Measurements from ENCODE around the gene PPP1R1B. TPM values are rescaled to one million over a fixed set of nuclear protein-coding genes. Genes with fewer than 3 reads are reported as not detected.

The PPP1R1B gene
- total RNA-seq, 1 donor from 2014 or later, result not detected

DNA sequence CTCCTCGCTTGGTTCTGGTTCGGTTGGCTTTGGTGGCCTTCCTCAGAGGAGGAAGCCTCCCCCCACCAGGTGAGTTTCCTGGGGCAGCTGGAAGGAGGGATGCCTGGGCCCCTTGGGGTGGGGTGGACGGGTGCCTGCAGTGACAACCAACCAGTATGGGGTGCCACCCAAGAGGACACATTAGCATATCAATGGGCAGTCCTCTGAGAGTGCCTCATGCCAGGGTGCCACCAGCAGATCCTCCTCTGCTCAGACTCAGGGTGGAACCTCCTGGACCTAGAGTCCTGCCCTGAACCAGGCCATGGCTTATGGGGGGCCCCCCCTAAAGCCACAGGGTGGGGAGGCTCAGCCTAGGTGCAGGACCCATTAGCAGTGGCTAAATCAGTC lies 2.7 kb downstream of the PPP1R1B start:
- Mint-ChIP-seq H3K27me3 (peaks cover 33% of the 10 kb centered on the region), H3K36me3 (ENCODE audit: low read depth) (no peaks in the 10 kb centered on the region), H3K4me1 (peaks cover 13% of the 10 kb centered on the region), H3K4me3 (no peak overlapping the region), H3K9me3 (no peaks in the 10 kb centered on the region), H3K27ac (no peak overlapping the region)
- ATAC-seq (ENCODE audit: low read depth) (no peak), DNase-seq (no peak)
- intact Hi-C loops (cut with micrococcal nuclease), result loop anchor here (10.0 kb wide), 1 partner anchor 425 kb away; the partner anchor contains the start of gene RPL19
- ChIA-PET CTCF (interaction anchor here (1.2 kb wide), 1 partner anchor 24 kb away, joined by 3 read pairs; no protein-coding TSS in a partner anchor), POLR2A (interaction anchor here (0.6 kb wide), 1 partner anchor 160 kb away, joined by 5 read pairs; no protein-coding TSS in a partner anchor)
- TF ChIP-seq, protein P1, sequence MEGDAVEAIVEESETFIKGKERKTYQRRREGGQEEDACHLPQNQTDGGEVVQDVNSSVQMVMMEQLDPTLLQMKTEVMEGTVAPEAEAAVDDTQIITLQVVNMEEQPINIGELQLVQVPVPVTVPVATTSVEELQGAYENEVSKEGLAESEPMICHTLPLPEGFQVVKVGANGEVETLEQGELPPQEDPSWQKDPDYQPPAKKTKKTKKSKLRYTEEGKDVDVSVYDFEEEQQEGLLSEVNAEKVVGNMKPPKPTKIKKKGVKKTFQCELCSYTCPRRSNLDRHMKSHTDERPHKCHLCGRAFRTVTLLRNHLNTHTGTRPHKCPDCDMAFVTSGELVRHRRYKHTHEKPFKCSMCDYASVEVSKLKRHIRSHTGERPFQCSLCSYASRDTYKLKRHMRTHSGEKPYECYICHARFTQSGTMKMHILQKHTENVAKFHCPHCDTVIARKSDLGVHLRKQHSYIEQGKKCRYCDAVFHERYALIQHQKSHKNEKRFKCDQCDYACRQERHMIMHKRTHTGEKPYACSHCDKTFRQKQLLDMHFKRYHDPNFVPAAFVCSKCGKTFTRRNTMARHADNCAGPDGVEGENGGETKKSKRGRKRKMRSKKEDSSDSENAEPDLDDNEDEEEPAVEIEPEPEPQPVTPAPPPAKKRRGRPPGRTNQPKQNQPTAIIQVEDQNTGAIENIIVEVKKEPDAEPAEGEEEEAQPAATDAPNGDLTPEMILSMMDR (IDR thresholded peaks at IDR 0.05), result no peak

DNA sequence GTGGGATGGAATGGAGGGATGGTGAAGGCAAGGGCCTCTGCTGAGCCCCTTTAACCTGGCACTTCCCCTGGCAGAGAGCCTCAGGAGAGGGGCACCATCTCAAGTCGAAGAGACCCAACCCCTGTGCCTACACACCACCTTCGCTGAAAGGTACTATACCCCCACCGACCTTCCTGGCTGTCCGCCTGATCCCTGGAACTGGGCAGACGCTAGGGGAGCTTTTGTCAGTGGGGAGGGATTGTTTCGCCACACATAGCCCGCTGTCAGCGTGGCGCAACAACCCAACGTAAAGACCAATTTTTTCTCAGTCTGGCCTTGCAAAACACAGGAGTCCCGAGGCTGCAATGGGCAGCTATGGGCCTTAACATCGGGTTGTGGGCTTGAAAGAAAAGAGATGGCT lies 3.1 kb downstream of the PPP1R1B start:
- Mint-ChIP-seq H3K27me3 (peaks cover 33% of the 10 kb centered on the region), H3K4me1 (peaks cover 16% of the 10 kb centered on the region), H3K4me3 (no peak overlapping the region), H3K36me3 (ENCODE audit: low read depth) (no peaks in the 10 kb centered on the region), H3K27ac (no peak overlapping the region), H3K9me3 (no peaks in the 10 kb centered on the region)
- intact Hi-C loops (cut with micrococcal nuclease), result loop anchor here (10.0 kb wide), 1 partner anchor 425 kb away; the partner anchor contains the start of gene RPL19
- POLR2A ChIA-PET, result interaction anchor here (0.6 kb wide), 1 partner anchor 161 kb away, joined by 5 read pairs; no protein-coding TSS in a partner anchor
- DNase-seq, result no peak
- TF ChIP-seq, protein P1 (IDR thresholded peaks at IDR 0.05), result no peak
- ATAC-seq (ENCODE audit: low read depth), result no peak
- CTCF ChIA-PET, result interaction anchor here (1.2 to 1.3 kb wide), 2 partner anchors 9 to 24 kb away, joined by 3 read pairs; no protein-coding TSS in a partner anchor

DNA sequence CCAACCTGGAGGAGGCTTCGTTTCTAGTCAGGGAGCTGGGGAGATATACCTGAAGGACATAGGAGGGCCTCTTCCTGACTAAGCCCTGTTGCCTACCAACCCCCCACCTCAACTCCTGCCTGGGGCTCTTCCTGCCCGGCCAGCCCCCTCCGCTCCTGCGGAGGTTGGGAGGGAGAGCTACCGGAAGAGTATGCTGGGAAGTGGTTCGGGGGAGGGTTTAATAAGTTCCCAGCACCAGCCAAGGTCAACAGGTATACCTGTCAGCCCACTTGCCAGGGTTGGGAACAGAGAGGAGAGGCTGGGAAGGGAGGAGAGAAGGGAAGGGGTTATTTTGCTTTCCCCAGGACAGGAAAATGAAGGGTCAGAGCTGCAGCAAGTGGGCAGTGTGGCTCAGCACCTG lies 4.7 kb downstream of the PPP1R1B start:
- no peak for DNase-seq
- POLR2A ChIA-PET, result no interaction called here
- no peaks in the 10 kb centered on the region for H3K36me3 Mint-ChIP-seq (ENCODE audit: low read depth)
- TF ChIP-seq, protein P1 (IDR thresholded peaks at IDR 0.05), result no peak
- no peaks in the 10 kb centered on the region for H3K9me3 Mint-ChIP-seq
- no peak overlapping the region for H3K27ac Mint-ChIP-seq
- H3K4me3 Mint-ChIP-seq, result no peak overlapping the region
- peaks cover 18% of the 10 kb centered on the region for H3K4me1 Mint-ChIP-seq
- ATAC-seq (ENCODE audit: low read depth), result no peak
- CTCF ChIA-PET, result interaction anchor here (1.3 to 1.6 kb wide), 2 partner anchors 10 to 22 kb away, joined by 4 to 6 read pairs; no protein-coding TSS in a partner anchor
- intact Hi-C loops (cut with micrococcal nuclease), result no loop called here
- peaks cover 18% of the 10 kb centered on the region for H3K27me3 Mint-ChIP-seq

DNA sequence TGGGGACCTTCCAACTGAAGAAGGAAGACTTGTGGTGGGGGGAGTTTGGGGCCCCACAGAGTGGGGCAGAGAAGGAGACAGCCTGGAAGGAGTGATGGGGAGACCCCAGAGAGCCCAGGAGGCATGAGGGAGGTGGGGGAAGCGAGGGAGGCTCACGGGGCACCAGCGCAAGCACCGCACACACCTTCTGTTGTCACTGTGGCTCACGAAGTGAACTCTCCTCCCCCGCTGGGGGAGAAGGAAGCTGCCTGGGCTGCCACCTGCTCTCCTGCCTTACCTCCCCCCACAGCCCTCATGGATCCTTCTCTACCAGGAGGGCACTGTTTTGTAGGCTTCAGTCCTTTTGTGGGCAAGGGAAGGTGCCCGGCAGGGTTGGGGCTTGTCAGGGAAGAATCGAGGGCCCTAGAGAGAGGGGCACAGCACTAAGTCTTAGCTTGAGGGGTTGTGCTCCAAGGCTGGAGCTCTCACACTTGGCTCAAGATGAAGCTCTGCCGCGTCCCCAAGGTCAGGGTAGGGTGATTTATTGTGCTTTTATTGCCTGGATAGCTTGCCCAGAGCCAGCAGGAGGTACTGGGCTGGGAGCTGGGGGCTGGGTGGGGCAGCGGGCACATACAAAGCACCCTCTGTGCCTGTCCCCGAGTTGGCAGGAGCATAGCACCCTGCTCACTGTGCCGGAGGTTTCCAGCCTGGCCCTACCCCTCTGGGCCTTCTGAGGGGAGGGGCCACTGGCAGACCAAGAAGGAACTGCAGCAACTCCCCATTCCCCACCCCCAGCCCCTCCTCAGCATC lies 5.6 kb downstream of the PPP1R1B start:
- ChIA-PET POLR2A (interaction anchor here (0.6 kb wide), 1 partner anchor 14 kb away, joined by 4 read pairs; no protein-coding TSS in a partner anchor), CTCF (interaction anchor here (1.0 to 4.0 kb wide), 4 partner anchors 9 to 27 kb away, joined by 3 to 56 read pairs (median 5); no protein-coding TSS in a partner anchor)
- Mint-ChIP-seq H3K27ac (no peak overlapping the region), H3K4me1 (peaks cover 20% of the 10 kb centered on the region), H3K27me3 (peaks cover 15% of the 10 kb centered on the region), H3K4me3 (no peak overlapping the region), H3K36me3 (ENCODE audit: low read depth) (no peaks in the 10 kb centered on the region), H3K9me3 (no peaks in the 10 kb centered on the region)
- ATAC-seq (ENCODE audit: low read depth), result no peak
- TF ChIP-seq, protein P1 (IDR thresholded peaks at IDR 0.05), result no peak
- intact Hi-C loops (cut with micrococcal nuclease), result no loop called here
- DNase-seq, result no peak

Measured in activated B cell treated with CpG ODN at 0.5 μM for 24 hours (primary cell).